Common myeloid progenitor, CD34-positive (primary cell): ENCODE results near the gene MRTFA.
"Not testable (repeated sequence)": the region's sequence is repeated elsewhere in the genome, so short reads cannot be mapped to it uniquely, and the experiment has no call there.

Source experiments
- CTCF ChIA-PET: fragments of 350-600 bp; sonication (Branson Sonifier 250); formaldehyde crosslinking; loops from one replicate; lab custom pipeline; 2021; ENCODE audit warnings: antibody characterized with exemption; lab: Charles Lee
- POLR2A ChIA-PET: fragments of 350-600 bp; sonication (Branson Sonifier 250); formaldehyde crosslinking; loops from one replicate; lab custom pipeline; 2021; ENCODE audit warnings: antibody characterized with exemption; lab: Charles Lee
- DNase-seq, 3 donors: peaks; one replicate each; pipeline versions ENCODE4 v3.0.0 to v3.0.0-alpha.2; 2013
- H3K27ac ChIP-seq, 2 experiments: 1 replicate in 1 of 2; 2 replicates in 1 of 2; pipeline ENCODE4 v1.7.0; 2013; ENCODE audit warnings: inconsistent platforms in 2 of 2, low read length in 2 of 2, mild to moderate bottlenecking in 2 of 2, low read depth in 1 of 2, moderate library complexity in 1 of 2; ENCODE audit not compliant: severe bottlenecking in 2 of 2, insufficient read depth in 1 of 2, poor library complexity in 1 of 2
- H3K27me3 ChIP-seq, 5 experiments: replicated peaks in 2 of 5; 1 replicate in 3 of 5; 2 replicates in 2 of 5; pipeline versions ENCODE4 v1.6.1 to v1.7.0; 2013; ENCODE audit warnings: low read length in 4 of 5, mild to moderate bottlenecking in 2 of 5, moderate library complexity in 2 of 5, inconsistent platforms in 1 of 5; ENCODE audit not compliant: insufficient read depth in 5 of 5, control insufficient read depth in 4 of 5
- H3K36me3 ChIP-seq, 4 experiments: 1 replicate in 2 of 4; 2 replicates in 2 of 4; pipeline versions ENCODE4 v1.6.1 to v1.7.0; 2013; ENCODE audit warnings: low read length in 3 of 4, control low read depth in 1 of 4, mild to moderate bottlenecking in 1 of 4; ENCODE audit not compliant: control insufficient read depth in 4 of 4, insufficient read depth in 4 of 4
- H3K4me1 ChIP-seq, 4 experiments: 1 replicate in 3 of 4; 2 replicates in 1 of 4; pipeline versions ENCODE4 v1.6.1 to v1.7.1; 2013; ENCODE audit warnings: low read length in 3 of 4, mild to moderate bottlenecking in 3 of 4, control low read depth in 1 of 4, inconsistent platforms in 1 of 4, moderate library complexity in 1 of 4; ENCODE audit not compliant: control insufficient read depth in 4 of 4, insufficient read depth in 4 of 4; ENCODE audit errors: control extremely low read depth in 1 of 4
- H3K4me3 ChIP-seq, 7 experiments: 1 replicate in 4 of 7; 2 replicates in 3 of 7; pipeline versions ENCODE4 v1.5.1 to v1.7.0; 2013; ENCODE audit warnings: mild to moderate bottlenecking in 7 of 7, low read length in 6 of 7, moderate library complexity in 6 of 7, inconsistent platforms in 2 of 7, low read depth in 2 of 7, control low read depth in 1 of 7; ENCODE audit not compliant: insufficient read depth in 4 of 7, control insufficient read depth in 1 of 7; ENCODE audit errors: extremely low read depth in 1 of 7
- H3K9me3 ChIP-seq, 5 experiments: 1 replicate in 4 of 5; 2 replicates in 1 of 5; pipeline versions ENCODE4 v1.6.1 to v1.7.1; 2013; ENCODE audit warnings: low read length in 4 of 5, mild to moderate bottlenecking in 2 of 5, inconsistent platforms in 1 of 5, low read depth in 1 of 5, moderate library complexity in 1 of 5; ENCODE audit not compliant: control insufficient read depth in 4 of 5, insufficient read depth in 2 of 5; ENCODE audit errors: control extremely low read depth in 1 of 5
- WGBS: methylation state at CpG from one replicate; pipeline ENCODE4 v1.1.5; 2013; ENCODE audit not compliant: insufficient coverage; 5-methylcytosine and 5-hydroxymethylcytosine counted together

Gene MRTFA

DNA sequence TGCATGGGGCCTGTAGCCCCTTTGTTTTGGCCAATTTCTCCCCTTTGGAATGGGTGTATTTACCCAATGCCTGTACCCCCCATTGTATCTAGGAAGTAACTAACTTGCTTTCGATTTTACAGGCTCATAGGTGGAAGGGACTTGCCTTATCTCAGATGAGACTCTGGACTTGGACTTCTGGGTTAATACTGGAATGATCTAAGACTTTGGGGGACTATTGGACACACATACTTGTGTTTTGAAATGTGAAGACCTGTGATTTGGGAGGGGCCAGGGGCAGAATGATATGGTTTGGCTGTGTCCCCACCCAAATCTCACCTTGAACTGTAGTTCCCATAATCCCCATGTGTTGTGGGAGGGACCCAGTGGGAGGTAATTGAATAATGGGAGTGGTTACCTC lies 82.5 kb downstream of the MRTFA start:
- H3K4me3 ChIP-seq, H3K27ac ChIP-seq, DNase-seq, CTCF ChIA-PET, H3K27me3 ChIP-seq, H3K4me1 ChIP-seq, POLR2A ChIA-PET: not testable (repeated sequence)
- H3K36me3 ChIP-seq, result peaks cover 0 to 17% (median 10%) of the 10 kb centered on the region in 4 experiments
- H3K9me3 ChIP-seq, result peaks cover 0 to 18% (median 7%) of the 10 kb centered on the region in 5 experiments
- WGBS, result 100% methylated on average over 1 of the region's 1 CpG

DNA sequence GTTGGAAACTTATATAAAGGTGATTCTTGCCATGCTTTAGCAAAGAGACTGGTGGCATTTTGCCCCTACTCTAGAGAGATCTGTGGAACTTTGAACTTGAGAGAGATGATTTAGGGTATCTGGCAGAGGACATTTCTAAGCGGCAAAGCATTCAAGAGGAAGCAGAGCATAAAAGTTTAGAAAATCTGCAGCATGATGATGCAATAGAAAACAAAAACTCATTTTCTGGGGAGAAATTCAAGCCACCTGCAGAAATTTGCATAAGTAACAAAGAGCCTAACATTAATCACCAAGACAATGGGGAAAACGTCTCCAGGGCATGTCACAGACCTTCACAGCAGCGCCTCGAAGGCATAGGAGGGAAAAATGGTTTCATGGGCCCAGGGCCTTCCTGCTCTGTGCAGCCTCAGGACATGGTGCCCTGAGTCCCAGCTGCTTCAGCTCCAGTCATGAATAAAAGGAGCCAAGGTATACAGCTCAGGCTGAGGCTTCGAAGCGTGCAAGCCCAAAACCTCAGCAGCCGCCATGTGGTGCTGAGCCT lies 83.4 kb downstream of the MRTFA start:
- H3K4me3 ChIP-seq, result no peak overlapping the region
- WGBS, result 92% methylated on average over 7 of the region's 7 CpGs
- DNase-seq, result no peak
- no peaks in the 10 kb centered on the region for H3K27me3 ChIP-seq
- H3K4me1 ChIP-seq, result peaks cover 0 to 3% (median 0%) of the 10 kb centered on the region in 4 experiments
- ChIA-PET POLR2A (no interaction called here), CTCF (no interaction called here)
- H3K27ac ChIP-seq, result no peak overlapping the region
- H3K9me3 ChIP-seq, result peaks cover 0 to 18% (median 7%) of the 10 kb centered on the region in 5 experiments
- peaks cover 0 to 17% (median 10%) of the 10 kb centered on the region in 4 experiments for H3K36me3 ChIP-seq

DNA sequence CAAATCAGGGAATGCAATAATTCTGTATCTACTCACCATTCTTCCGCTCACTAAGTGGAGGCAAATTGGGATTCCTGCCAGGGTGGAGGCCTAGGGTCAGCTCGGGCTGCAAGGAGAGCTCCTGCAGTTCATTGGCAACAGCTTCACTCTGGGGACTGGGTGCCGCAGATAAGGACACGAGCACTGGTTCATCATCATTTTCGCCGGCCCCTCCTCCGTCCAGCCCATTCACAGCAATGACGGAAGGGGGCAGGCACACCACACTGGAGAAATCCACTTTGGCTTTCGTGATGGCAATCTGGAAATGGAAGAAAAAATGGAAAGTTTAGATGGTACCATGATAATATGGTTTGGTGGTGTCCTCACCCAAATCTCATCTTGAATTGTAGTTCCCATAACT lies 84.4 kb downstream of the MRTFA start:
- POLR2A ChIA-PET, result interaction anchor here (0.6 kb wide), 1 partner anchor 251 kb away, joined by 3 read pairs; no protein-coding TSS in a partner anchor
- peaks cover 0 to 17% (median 10%) of the 10 kb centered on the region in 4 experiments for H3K36me3 ChIP-seq
- CTCF ChIA-PET, result interaction anchor here (1.2 kb wide), 1 partner anchor 12 kb away, joined by 6 read pairs; no protein-coding TSS in a partner anchor

DNA sequence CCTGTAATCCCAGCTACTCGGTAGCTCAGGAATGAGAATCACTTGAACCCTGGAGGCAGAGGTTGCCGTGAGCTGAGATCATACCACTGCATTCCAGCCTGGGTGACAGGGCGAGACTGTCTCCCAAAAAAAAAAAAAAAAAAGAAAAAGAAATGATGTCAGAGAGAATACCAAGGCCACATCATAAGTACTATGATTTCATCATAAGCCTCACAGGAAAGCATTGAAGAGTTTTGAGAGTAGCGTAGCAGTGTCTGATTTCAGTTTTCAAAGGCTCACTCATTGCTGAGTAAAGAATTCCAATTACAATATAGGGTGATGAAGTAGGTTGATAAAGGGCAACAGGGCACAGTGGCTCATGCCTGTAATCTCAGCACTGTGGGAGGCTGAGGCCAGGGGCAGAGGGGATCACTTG lies 88.8 kb downstream of the MRTFA start:
- H3K9me3 ChIP-seq, result peaks cover 0 to 8% (median 4%) of the 10 kb centered on the region in 5 experiments
- H3K27me3 ChIP-seq, result no peaks in the 10 kb centered on the region
- H3K4me3 ChIP-seq, result no peak overlapping the region
- WGBS, result 94% methylated on average over 2 of the region's 4 CpGs
- no peak for DNase-seq
- no peaks in the 10 kb centered on the region for H3K4me1 ChIP-seq
- H3K36me3 ChIP-seq, result peaks cover 0 to 12% (median 6%) of the 10 kb centered on the region in 4 experiments
- no peak overlapping the region for H3K27ac ChIP-seq
- CTCF ChIA-PET, result no interaction called here
- POLR2A ChIA-PET, result no interaction called here

More for the DNA sequence above, 84.4 kb downstream of the MRTFA start:
- Histone ChIP-seq H3K27ac (no peak overlapping the region), H3K27me3 (no peaks in the 10 kb centered on the region), H3K4me1 (peaks cover 0 to under 1% (median 0%) of the 10 kb centered on the region in 4 experiments), H3K9me3 (peaks cover 0 to 18% (median 7%) of the 10 kb centered on the region in 5 experiments), H3K4me3 (no peak overlapping the region)
- 95% methylated on average over 8 of the region's 9 CpGs for WGBS
- DNase-seq, result no peak

DNA sequence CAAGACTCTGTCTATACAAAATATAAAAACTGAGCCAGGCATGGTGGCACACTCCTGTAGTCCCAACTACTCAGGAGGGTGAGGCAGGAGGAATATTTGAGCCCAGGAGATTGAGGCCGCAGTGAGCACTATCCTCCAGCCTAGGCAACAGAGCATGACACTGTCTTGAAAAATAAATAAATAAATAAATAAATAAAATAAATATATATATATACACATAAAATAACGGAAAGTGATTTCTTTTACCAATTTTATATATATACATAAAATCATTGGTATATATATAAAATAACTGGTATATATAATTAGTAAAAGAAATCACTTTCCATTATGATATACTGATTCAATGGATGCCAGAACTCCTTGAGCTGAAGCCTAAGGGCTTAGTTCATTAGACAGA lies 91.8 kb downstream of the MRTFA start:
- Histone ChIP-seq H3K27ac (no peak overlapping the region), H3K9me3 (no peaks in the 10 kb centered on the region), H3K27me3 (no peaks in the 10 kb centered on the region), H3K4me3 (no peak overlapping the region), H3K4me1 (no peaks in the 10 kb centered on the region), H3K36me3 (no peaks in the 10 kb centered on the region)
- WGBS, result no CpG with 5 or more reads among the region's 2 CpGs
- POLR2A ChIA-PET, result no interaction called here
- no peak for DNase-seq
- CTCF ChIA-PET, result interaction anchor here (0.7 kb wide), 1 partner anchor 81 kb away, joined by 3 read pairs; no protein-coding TSS in a partner anchor

DNA sequence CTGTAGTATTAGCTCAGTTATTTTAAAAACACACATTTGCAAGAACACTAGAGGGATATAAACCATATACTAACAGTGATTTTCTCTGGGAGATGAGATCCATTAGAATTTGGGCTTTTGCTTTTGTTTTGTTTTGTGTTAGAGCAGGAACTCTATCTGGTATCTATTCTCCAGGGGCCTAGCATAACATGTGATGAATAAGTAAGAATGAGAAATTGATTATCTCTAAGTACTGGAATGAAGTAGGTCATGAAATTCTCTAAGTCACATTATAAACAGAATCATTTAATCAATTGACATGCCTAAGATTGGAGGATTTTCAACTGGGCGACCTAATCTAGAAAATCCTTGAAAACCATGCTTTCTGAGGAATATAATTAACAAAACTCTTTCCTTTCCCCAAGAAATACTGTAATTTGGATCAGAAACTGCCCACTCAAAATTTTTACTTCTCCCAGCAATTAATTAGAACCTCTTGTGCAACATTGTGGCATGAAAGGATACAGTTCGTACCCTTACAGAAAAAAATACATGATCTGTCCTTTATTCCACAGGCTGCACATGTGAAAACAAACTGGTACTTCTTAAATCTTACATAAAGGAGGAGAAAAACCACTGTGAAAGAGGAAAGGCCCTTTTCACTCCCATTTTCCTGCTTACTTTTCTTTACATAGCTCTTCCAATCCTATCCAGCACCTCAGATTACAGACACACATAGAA lies 93.5 kb downstream of the MRTFA start:
- DNase-seq, result no peak
- Histone ChIP-seq H3K27ac (no peak overlapping the region), H3K27me3 (no peaks in the 10 kb centered on the region), H3K4me3 (no peak overlapping the region), H3K9me3 (no peaks in the 10 kb centered on the region), H3K36me3 (no peaks in the 10 kb centered on the region), H3K4me1 (no peaks in the 10 kb centered on the region)
- ChIA-PET CTCF (interaction anchor here (1.4 to 2.0 kb wide), 4 partner anchors 9 to 13 kb away, joined by 3 to 6 read pairs (median 3); no protein-coding TSS in a partner anchor), POLR2A (no interaction called here)
- 100% methylated on average over 1 of the region's 2 CpGs for WGBS

DNA sequence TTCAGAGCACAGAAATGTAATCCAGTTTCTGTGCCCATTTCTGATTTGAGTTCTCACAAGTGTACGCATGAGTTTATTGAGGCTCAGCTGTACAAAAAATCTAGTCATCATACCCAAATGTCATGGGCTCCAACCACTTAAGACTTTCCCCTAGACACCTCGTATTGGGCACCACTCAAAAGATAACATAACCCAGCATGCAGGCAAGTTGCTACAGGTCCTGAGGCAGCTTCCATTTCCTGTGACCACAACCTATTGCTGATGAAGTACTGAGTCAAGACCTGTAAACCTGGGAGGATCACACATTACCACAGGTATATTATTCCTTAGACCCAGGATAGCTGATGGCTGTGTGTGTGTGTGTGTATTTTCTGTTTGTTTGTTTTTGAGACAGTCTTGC lies 95.2 kb downstream of the MRTFA start:
- DNase-seq, result no peak
- Histone ChIP-seq H3K36me3 (no peaks in the 10 kb centered on the region), H3K4me1 (no peaks in the 10 kb centered on the region), H3K27me3 (no peaks in the 10 kb centered on the region), H3K4me3 (no peak overlapping the region), H3K9me3 (no peaks in the 10 kb centered on the region), H3K27ac (no peak overlapping the region)
- 93% methylated on average over 1 of the region's 2 CpGs for WGBS
- CTCF ChIA-PET, result interaction anchor here (1.4 to 2.1 kb wide), 5 partner anchors 8 to 12 kb away, joined by 3 to 6 read pairs (median 3); no protein-coding TSS in a partner anchor
- POLR2A ChIA-PET, result no interaction called here
